Muscle of leg (tissue), 11 donors: Measurements from ENCODE around the gene MYBPC3. TPM values are rescaled to one million over a fixed set of nuclear protein-coding genes. Genes with fewer than 3 reads are reported as not detected.

Experiments
- DNase-seq: peaks from one replicate; pipeline ENCODE4 v3.0.0; 2013
- H3K27ac ChIP-seq: one replicate; pipeline ENCODE4 v1.5.1; 2013; ENCODE audit warnings: mild to moderate bottlenecking, low read length, control low read depth
- H3K27me3 ChIP-seq: one replicate; pipeline ENCODE4 v1.6.1; 2013; ENCODE audit warnings: low read length; ENCODE audit not compliant: control insufficient read depth, insufficient read depth
- H3K36me3 ChIP-seq: one replicate; pipeline ENCODE4 v1.6.1; 2013; ENCODE audit warnings: low read length; ENCODE audit not compliant: control insufficient read depth, insufficient read depth
- H3K4me1 ChIP-seq: one replicate; pipeline ENCODE4 v1.6.1; 2013; ENCODE audit warnings: low read length; ENCODE audit not compliant: control insufficient read depth, insufficient read depth
- H3K4me3 ChIP-seq: one replicate; pipeline ENCODE4 v1.5.1; 2013; ENCODE audit warnings: low read length, control low read depth
- H3K9me3 ChIP-seq: replicated peaks from 2 replicates; pipeline ENCODE4 v1.6.1; 2013; ENCODE audit warnings: low read depth, low read length; ENCODE audit not compliant: control insufficient read depth
- WGBS: methylation state at CpG from one replicate; pipeline ENCODE4 v1.1.5; 2013; ENCODE audit warnings: missing lambda C conversion rate; ENCODE audit not compliant: insufficient coverage; 5-methylcytosine and 5-hydroxymethylcytosine counted together
- polyA plus RNA-seq, 8 donors: library from polyadenylated mRNA; unstranded; fragments of 120-200 nt; gene quantifications; one replicate each; pipeline versions ENCODE4 v1.2.1 to v1.2.3, GENCODE V29; 2013; ENCODE audit warnings: inconsistent platforms in 1 of 8, low replicate concordance in 1 of 8; ENCODE audit not compliant: insufficient read length in 8 of 8, insufficient read depth in 1 of 8
- total RNA-seq: library from RNA; stranded (reverse); fragments of 120-200 nt; gene quantifications from one replicate; pipeline ENCODE4 v1.2.4, GENCODE V29; 2013

The MYBPC3 gene
- total and polyA plus RNA-seq, 9 donors: 0.06 to 1.1 (median 0.30) TPM

DNA sequence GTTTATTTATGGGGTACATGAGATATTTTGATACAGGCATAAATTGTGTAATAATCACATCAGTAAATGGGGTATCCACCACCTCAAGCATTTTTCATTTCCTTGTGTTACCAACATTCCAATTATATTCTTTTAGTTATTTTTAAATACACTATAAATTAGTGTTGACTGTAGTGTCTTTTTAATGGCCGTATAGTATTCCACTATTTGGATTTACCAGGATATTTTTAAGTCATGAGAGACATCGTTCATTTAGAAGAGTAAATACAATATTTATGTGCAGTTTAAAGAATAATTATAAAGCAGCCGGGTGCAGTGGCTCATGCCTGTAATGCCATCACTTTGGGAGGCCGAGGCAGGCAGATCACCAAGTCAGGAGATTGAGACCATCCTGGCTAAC lies 32.0 kb upstream of the MYBPC3 start:
- Histone ChIP-seq H3K4me1 (no peaks in the 10 kb centered on the region), H3K27ac (no peak overlapping the region), H3K36me3 (no peaks in the 10 kb centered on the region), H3K4me3 (no peak overlapping the region), H3K9me3 (no peaks in the 10 kb centered on the region), H3K27me3 (no peaks in the 10 kb centered on the region)
- DNase-seq: no peak
- no CpG with 5 or more reads among the region's 4 CpGs for WGBS

DNA sequence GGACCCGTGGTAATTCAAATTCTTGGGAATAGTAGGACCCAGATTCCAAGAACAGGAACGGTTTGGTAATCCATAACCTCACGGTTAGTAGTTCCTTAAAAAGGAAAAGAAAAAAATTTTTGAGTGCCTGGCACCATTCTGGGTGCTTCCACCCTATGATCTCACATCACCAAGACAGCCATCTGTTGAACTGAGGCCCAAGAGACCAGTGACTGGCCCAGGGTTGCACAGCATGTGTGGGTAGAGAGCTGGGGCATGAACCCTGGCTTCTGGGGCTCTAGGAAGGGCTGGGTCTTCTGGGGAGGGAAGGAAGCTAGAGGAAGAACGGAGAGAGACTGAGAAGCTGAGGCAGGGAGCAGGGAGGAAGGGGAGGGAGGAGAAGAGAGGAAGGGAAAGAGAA lies 30.6 kb upstream of the MYBPC3 start:
- 12% methylated on average over 1 of the region's 4 CpGs for WGBS
- no peak overlapping the region for H3K4me3 ChIP-seq
- no peaks in the 10 kb centered on the region for H3K36me3 ChIP-seq
- no peaks in the 10 kb centered on the region for H3K9me3 ChIP-seq
- H3K27ac ChIP-seq: no peak overlapping the region
- H3K4me1 ChIP-seq: no peaks in the 10 kb centered on the region
- DNase-seq: no peak
- H3K27me3 ChIP-seq: no peaks in the 10 kb centered on the region

DNA sequence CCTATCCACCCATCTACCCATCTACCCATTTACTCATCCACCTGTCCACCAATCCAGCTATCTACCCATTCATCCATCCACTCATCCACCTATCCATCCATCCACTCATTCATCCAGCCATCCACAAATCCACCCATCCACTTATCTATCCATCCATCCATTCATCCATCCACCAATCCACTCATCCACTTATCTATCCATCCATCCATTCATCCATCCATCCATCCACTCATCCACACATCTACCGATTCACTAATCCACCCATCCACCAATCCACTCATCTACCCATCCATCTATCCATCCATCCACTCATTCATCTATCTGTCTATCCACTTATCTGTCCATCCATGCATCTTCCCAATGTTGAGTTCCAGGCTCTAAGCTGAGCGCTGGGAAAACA lies 27.6 kb upstream of the MYBPC3 start:
- no peak overlapping the region for H3K27ac ChIP-seq
- peaks cover 5% of the 10 kb centered on the region for H3K4me1 ChIP-seq
- no peaks in the 10 kb centered on the region for H3K9me3 ChIP-seq
- no peaks in the 10 kb centered on the region for H3K27me3 ChIP-seq
- no peak overlapping the region for H3K4me3 ChIP-seq
- H3K36me3 ChIP-seq: no peaks in the 10 kb centered on the region
- 95% methylated on average over 1 of the region's 2 CpGs for WGBS
- DNase-seq: no peak

DNA sequence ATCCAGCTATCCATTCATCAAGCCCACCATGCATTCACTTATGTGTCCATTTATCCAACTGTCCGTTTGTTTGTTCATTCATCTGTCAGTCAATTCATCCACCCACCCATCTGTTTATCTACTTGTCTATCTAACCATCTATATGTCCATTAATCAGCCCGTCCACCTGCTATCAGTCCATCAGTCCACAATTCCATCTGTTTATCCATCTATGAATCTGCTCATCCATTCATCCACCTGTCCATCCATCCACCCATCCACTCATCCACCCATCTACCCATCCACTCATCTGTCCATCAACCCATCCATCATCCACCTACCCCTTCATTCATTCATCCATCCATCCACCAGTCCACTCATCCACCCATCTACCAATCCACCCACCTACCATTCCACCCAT lies 26.8 kb upstream of the MYBPC3 start:
- no peak for DNase-seq
- Histone ChIP-seq H3K27ac (no peak overlapping the region), H3K4me1 (peaks cover 5% of the 10 kb centered on the region), H3K27me3 (no peaks in the 10 kb centered on the region), H3K36me3 (no peaks in the 10 kb centered on the region), H3K9me3 (no peaks in the 10 kb centered on the region), H3K4me3 (no peak overlapping the region)
- 88% methylated on average over 2 of the region's 2 CpGs for WGBS

DNA sequence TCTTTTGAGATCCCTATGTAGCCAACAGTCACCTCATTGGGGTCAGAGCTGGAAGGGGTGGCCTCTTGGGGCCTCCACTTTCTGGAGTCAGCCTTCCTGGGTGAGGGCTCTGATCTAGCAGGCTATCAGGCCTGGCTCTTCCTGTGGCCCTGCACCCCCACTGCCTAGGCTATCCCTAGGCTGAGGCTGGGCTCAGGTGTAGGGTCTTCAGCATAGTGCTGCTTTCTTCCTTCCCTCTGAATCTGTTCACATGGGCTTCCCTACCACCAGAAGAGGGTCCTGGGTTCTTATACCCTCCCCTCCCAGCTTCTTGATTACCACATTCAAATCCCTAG lies 26.3 kb upstream of the MYBPC3 start:
- no peaks in the 10 kb centered on the region for H3K36me3 ChIP-seq
- DNase-seq: no peak
- no peaks in the 10 kb centered on the region for H3K27me3 ChIP-seq
- H3K4me1 ChIP-seq: peaks cover 5% of the 10 kb centered on the region
- H3K27ac ChIP-seq: peak overlapping the region; percentile 18
- no peaks in the 10 kb centered on the region for H3K9me3 ChIP-seq
- no peak overlapping the region for H3K4me3 ChIP-seq

DNA sequence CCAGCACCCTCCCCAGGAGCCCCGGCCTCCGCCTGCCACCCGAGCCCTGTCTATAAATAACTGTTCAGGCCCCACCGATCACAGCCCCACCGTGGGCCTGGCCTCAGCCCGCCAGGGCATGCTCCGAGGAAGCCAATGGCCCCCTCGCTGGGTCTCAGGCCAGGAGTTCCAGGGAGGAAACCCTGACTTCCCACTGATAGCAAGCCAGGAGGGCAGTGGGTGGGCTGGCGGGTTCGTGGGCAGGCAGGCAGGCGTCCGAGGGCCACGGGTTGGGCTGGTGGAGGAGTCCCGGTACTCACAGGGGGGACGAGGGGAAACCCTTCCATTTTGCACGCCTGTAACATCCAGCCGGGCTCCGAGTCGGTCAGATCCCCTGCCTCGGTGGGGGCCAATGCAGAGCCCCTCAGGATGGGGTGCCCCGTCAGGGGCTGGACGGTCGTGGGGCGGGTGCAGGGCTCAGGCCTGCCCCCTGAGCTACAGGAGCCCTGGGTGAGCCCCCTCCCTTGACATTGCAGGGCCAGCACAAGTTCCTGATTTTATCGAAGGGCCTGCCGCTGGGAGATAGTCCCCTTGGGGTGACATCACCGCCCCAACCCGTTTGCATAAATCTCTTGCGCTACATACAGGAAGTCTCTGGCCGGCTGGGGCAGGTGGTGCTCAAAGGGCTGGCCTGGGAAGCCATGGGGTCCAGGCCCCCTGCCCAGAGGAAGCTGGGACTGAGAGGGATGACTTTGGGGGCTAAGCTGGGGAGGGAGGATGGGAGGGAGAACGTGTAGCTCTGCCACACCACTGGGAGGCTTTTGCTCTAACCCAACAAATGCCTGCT lies 25.7 kb upstream of the MYBPC3 start, which contains the start of gene SPI1:
SPI1 (minus strand) TSS at position 538 of the 826 bp plus-strand sequence; CDS start at position 344, 194 bp downstream.
- H3K27me3 ChIP-seq: no peaks in the 10 kb centered on the region
- peak within 1 kb of the TSS; percentile 32 for H3K4me3 ChIP-seq
- H3K4me1 ChIP-seq: peaks cover 5% of the 10 kb centered on the region
- H3K27ac ChIP-seq: peak within 1 kb of the TSS; percentile 59
- H3K9me3 ChIP-seq: no peaks in the 10 kb centered on the region
- WGBS: 61% methylated on average over 29 of the region's 31 CpGs
- peak; percentile 65 for DNase-seq
- no peaks in the 10 kb centered on the region for H3K36me3 ChIP-seq

DNA sequence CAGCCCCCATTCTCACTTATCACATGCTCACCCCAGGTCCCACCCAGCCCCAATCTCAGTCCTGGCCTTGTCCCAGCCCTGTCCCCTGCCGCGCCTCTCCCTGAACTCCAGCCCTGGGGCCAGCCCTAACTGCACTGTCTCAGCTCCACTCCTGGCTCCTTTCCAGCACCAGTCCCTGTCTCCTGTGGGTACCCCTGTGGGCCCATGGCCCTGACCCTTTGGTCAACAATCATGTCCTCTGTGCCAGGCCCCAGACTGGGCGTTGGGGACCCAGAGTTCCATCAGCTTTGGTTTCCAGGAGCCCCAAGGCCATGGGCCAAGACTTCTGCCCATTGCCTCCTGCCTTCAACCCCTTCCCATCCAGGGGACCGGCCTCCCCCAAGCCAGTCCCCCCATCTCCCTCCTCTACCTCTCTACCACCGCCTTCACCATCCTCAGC lies 25.1 kb upstream of the MYBPC3 start:
- Histone ChIP-seq H3K4me3 (peak overlapping the region; percentile 32), H3K27me3 (no peaks in the 10 kb centered on the region), H3K36me3 (no peaks in the 10 kb centered on the region), H3K27ac (peak overlapping the region; percentile 59), H3K9me3 (no peaks in the 10 kb centered on the region), H3K4me1 (peaks cover 5% of the 10 kb centered on the region)
- 74% methylated on average over 5 of the region's 5 CpGs for WGBS
- DNase-seq: no peak

DNA sequence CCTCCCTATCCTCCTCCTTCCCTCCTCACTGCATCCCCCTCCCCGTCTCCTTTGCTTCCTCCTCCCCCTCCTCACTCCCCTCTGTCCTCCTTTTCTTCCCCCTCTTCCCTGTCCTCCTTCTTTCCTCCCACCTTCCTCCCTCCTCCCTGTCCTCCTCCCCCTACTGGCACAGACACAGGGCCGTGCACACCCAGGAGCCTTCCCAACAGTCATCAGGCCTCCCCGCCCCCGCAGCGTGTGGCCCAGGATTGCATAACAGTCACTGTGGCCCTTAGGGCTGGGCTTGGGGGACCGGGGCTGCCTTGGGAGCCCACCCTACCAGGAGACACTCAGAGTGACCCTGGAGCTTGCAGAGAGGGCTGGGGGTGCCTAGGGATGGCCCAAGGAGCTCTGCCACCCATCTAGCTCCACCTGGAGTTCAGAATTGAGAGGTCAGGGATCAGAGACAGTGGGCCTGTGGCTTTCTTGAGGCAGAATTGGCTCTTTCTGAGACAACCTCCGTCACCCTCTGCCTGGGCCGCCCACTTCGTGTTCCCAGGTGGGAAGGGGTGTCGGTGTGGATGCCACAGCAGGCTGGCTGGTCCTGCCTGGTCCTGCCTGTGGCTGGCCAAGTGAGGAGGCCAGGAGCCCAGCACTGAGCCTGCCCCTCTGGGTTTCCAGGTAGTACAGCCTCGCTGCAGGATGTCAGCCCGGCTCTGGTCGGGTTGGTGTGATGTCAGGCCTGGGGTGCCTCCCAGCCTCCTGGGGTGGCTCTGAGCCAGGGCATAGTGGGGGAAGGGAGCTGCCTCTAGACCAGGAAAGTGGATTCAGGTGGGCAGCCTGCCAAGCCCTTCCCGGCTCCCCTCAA lies 24.2 kb upstream of the MYBPC3 start:
- 65% methylated on average over 9 of the region's 14 CpGs for WGBS
- H3K27ac ChIP-seq: peak overlapping the region; percentile 59
- H3K4me3 ChIP-seq: peak overlapping the region; percentile 32
- no peaks in the 10 kb centered on the region for H3K9me3 ChIP-seq
- H3K27me3 ChIP-seq: no peaks in the 10 kb centered on the region
- no peaks in the 10 kb centered on the region for H3K36me3 ChIP-seq
- peak; percentile 23 for DNase-seq
- H3K4me1 ChIP-seq: peaks cover 5% of the 10 kb centered on the region

DNA sequence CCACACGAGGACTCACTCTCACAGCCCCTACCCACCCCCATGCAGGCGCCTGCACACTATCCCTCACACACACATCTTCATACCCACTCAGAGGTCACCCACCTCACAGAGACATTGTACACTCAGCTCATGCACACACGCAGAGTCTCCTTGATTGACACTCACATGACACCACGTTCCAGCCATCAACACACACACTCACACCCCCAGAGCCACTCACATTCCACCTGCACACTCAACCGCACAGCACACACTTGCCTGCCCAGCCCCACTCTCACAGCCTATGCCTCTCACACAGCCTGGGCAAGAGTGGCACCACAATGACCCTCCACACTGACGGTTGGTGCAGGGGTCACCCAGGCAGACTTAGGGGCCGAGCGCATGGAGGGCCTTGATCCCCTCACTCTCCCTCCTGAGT lies 23.6 kb upstream of the MYBPC3 start:
- no peak overlapping the region for H3K27ac ChIP-seq
- no peaks in the 10 kb centered on the region for H3K36me3 ChIP-seq
- no peaks in the 10 kb centered on the region for H3K9me3 ChIP-seq
- WGBS: 69% methylated on average over 7 of the region's 8 CpGs
- no peaks in the 10 kb centered on the region for H3K27me3 ChIP-seq
- H3K4me3 ChIP-seq: peak overlapping the region; percentile 32
- DNase-seq: peak; percentile 1
- H3K4me1 ChIP-seq: peaks cover 5% of the 10 kb centered on the region

DNA sequence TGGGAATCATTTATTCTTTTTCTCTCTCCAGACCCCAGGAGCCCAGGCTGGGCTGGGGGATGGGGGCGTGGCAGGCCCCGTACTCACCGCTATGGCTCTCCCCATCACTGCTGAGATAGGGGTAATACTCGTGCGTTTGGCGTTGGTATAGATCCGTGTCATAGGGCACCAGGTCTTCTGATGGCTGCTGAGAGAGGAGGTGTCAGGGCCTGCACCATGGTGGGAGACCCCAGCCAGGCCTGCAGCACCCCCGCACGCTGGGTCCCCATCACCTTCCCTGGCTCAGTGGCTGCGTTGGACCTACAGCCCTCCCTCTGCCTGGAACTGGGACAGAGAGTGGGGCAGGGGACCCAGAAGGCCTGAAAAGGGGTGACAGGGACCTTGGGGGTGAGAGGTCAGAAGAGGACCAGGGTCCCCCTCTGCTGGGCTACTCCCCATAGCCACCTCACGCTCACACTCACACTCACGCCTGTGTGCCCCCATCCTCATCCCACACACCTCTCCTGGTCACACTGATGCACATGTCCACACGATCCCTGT lies 23.1 kb upstream of the MYBPC3 start:
- DNase-seq: no peak
- Histone ChIP-seq H3K4me3 (no peak overlapping the region), H3K27ac (no peak overlapping the region), H3K36me3 (no peaks in the 10 kb centered on the region), H3K27me3 (no peaks in the 10 kb centered on the region), H3K9me3 (no peaks in the 10 kb centered on the region), H3K4me1 (peaks cover 5% of the 10 kb centered on the region)
- 74% methylated on average over 12 of the region's 13 CpGs for WGBS
